ENCODE measurements around the gene MYO3B.

The MYO3B gene

GRCh38 chr2:170218456-170218855, 40.5 kb downstream of the MYO3B start:
- TF ChIP-seq CTCF (IDR thresholded peaks at IDR 0.05; ENCODE audit: insufficient read depth, low read length, missing control alignments): no peak
- no peak for DNase-seq (ENCODE audit: low read depth, low spot score)
- ChIA-PET POLR2A (no interaction called here), CTCF (interaction anchor here (1.3 kb wide), 1 partner anchor 17 kb away, joined by 3 read pairs; no protein-coding TSS in a partner anchor)
- no peak overlapping the region for H3K4me3 ChIP-seq (ENCODE audit: low read depth, low read length)

- no peak overlapping the region for H3K4me3 ChIP-seq (ENCODE audit: low read depth, low read length)
- DNase-seq (ENCODE audit: low read depth, low spot score): no peak
- POLR2A ChIA-PET: no interaction called here
- CTCF ChIA-PET: interaction anchor here (1.3 kb wide), 1 partner anchor 16 kb away, joined by 3 read pairs; no protein-coding TSS in a partner anchor
- no peak for TF ChIP-seq CTCF (IDR thresholded peaks at IDR 0.05; ENCODE audit: insufficient read depth, low read length, missing control alignments)
These were observed 41.0 kb downstream of the MYO3B start for GRCh38 chr2:170218931-170219330.

GRCh38 chr2:170221317-170222288, 43.7 kb downstream of the MYO3B start:
- no peak overlapping the region for H3K4me3 ChIP-seq (ENCODE audit: low read depth, low read length)
- DNase-seq (ENCODE audit: low read depth, low spot score): no peak
- POLR2A ChIA-PET: no interaction called here
- CTCF ChIA-PET: interaction anchor here (2.5 kb wide), 1 partner anchor 13 kb away, joined by 7 read pairs; no protein-coding TSS in a partner anchor
- TF ChIP-seq CTCF (IDR thresholded peaks at IDR 0.05; ENCODE audit: insufficient read depth, low read length, missing control alignments): no peak

- no peak for DNase-seq (ENCODE audit: low read depth, low spot score)
- no peak for TF ChIP-seq CTCF (IDR thresholded peaks at IDR 0.05; ENCODE audit: insufficient read depth, low read length, missing control alignments)
- no peak overlapping the region for H3K4me3 ChIP-seq (ENCODE audit: low read depth, low read length)
- ChIA-PET CTCF (interaction anchor here (0.9 to 2.5 kb wide), 2 partner anchors 13 to 289 kb away, joined by 4 to 7 read pairs; no protein-coding TSS in a partner anchor), POLR2A (no interaction called here)
These were observed 44.4 kb downstream of the MYO3B start for GRCh38 chr2:170222298-170222697.

- POLR2A ChIA-PET: no interaction called here
- DNase-seq (ENCODE audit: low read depth, low spot score): no peak
- H3K4me3 ChIP-seq (ENCODE audit: low read depth, low read length): no peak overlapping the region
- CTCF ChIA-PET: interaction anchor here (0.9 to 2.5 kb wide), 2 partner anchors 12 to 289 kb away, joined by 4 to 7 read pairs; no protein-coding TSS in a partner anchor
- TF ChIP-seq CTCF (IDR thresholded peaks at IDR 0.05; ENCODE audit: insufficient read depth, low read length, missing control alignments): no peak
These were observed 44.9 kb downstream of the MYO3B start for GRCh38 chr2:170222842-170223241.

GRCh38 chr2:170224692-170225294, 46.8 kb downstream of the MYO3B start:
- no peak overlapping the region for H3K4me3 ChIP-seq (ENCODE audit: low read depth, low read length)
- DNase-seq (ENCODE audit: low read depth, low spot score): no peak
- ChIA-PET CTCF (no interaction called here), POLR2A (no interaction called here)
- no peak for TF ChIP-seq CTCF (IDR thresholded peaks at IDR 0.05; ENCODE audit: insufficient read depth, low read length, missing control alignments)

Data from AG04449 (cell line).